GM12878 (cell line): ENCODE results near the gene NOL4L.

Experiments used
- ATF2 ChIP-seq: IDR thresholded peaks from 2 replicates; pipeline ENCODE4 v1.6.1; 2012; ENCODE audit warnings: low read length, inconsistent platforms
- CREB1 ChIP-seq: IDR thresholded peaks from 2 replicates; pipeline ENCODE4 v1.6.1; 2012; ENCODE audit warnings: low read depth, mild to moderate bottlenecking, inconsistent platforms
- HDAC2 ChIP-seq: fragments of 200-600 bp; sonication (generic); IDR thresholded peaks from 2 replicates; pipeline ENCODE4 v1.6.1; 2017
- NR2C2 ChIP-seq: IDR thresholded peaks from 2 replicates; pipeline ENCODE4 v1.6.1; 2011; ENCODE audit warnings: borderline replicate concordance, low read depth; ENCODE audit not compliant: control insufficient read depth, insufficient read length
- SUZ12 ChIP-seq: fragments of 200-600 bp; sonication (generic); IDR thresholded peaks from one replicate; pipeline ENCODE4 v1.6.1; 2018; ENCODE audit warnings: antibody characterized with exemption, mild to moderate bottlenecking; ENCODE audit not compliant: unreplicated experiment
- ZNF274 ChIP-seq: IDR thresholded peaks from one replicate; pipeline ENCODE4 v1.8.0; 2011; ENCODE audit not compliant: insufficient read length, insufficient read depth

GRCh38 chr20:32472581-32473207 is 112.4 kb downstream of the NOL4L start:
- TF ChIP-seq ZNF274 (no peak), SUZ12 (no peak), CREB1 (no peak), NR2C2 (no peak), ATF2 (no peak), HDAC2 (no peak)
